GM12891 (cell line): Measurements from ENCODE around the gene SPARCL1.

Experiments used
- DNase-seq: peaks from one replicate; pipeline ENCODE4 v3.0.0; 2011; ENCODE audit warnings: low spot score; ENCODE audit not compliant: insufficient read length
- FAIRE-seq: peaks from 2 replicates; lab custom pipeline; 2011; peaks lifted over from hg19 to GRCh38; lab: Jason Lieb, UNC
- PAX5 ChIP-seq: IDR thresholded peaks from 2 replicates; pipeline ENCODE4 v1.6.1; 2011; ENCODE audit warnings: low read length, moderate library complexity, mild to moderate bottlenecking; ENCODE audit not compliant: insufficient read depth, severe bottlenecking
- POLR2A ChIP-seq: IDR thresholded peaks from 2 replicates; pipeline ENCODE4 v1.6.1; 2011; ENCODE audit warnings: low read depth, low read length, control low read depth
- POLR2AphosphoS5 ChIP-seq: IDR thresholded peaks from 2 replicates; pipeline ENCODE4 v1.6.1; 2011; ENCODE audit warnings: low read depth, low read length, control low read depth
- POU2F2 ChIP-seq: IDR thresholded peaks from 2 replicates; pipeline ENCODE4 v1.6.1; 2011; ENCODE audit warnings: low read depth, mild to moderate bottlenecking, control low read depth, low read length, moderate library complexity
- SPI1 ChIP-seq: IDR thresholded peaks from 2 replicates; pipeline ENCODE4 v1.6.1; 2011; ENCODE audit warnings: low read depth, low read length, control low read depth
- TAF1 ChIP-seq: IDR thresholded peaks from 2 replicates; pipeline ENCODE4 v1.6.1; 2011; ENCODE audit warnings: low read depth, low read length, control low read depth

SPARCL1 gene

DNA sequence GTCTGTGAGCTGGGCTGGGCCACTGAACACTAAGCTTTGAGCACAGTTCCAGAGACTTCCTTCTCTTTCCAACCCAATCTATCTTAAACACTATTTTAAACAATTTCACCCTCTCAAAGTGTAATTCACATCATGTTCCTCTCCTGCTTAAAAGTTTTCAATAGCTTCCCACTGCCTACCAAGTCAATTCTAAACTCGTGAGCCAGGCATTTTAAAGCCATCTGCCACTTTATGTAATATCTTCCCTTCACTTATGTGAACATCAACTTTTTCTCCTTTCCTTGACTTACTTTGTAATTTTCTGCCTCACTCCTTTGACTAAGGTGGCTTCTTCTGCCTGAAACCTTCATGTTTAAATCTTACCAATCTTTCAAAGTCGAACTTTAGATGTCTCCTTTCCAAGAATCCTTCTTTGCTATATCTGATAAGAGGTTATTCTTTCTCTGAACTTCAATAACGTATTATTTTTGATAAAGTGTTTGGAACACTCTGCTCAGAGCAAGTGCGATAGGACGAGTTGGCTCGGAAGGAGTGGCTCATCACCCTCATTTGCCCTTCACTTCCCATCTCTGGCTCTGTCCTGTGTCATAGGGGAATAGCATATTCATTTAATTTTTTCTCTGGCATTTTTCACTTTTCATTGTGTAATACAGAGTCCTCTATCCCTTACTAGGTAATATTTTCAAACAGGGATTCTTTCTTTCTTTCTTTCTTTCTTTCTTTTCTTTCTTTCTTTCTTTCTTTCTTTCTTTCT lies 13.0 kb upstream of the SPARCL1 start:
- FAIRE-seq (no peak), DNase-seq (no peak)

DNA sequence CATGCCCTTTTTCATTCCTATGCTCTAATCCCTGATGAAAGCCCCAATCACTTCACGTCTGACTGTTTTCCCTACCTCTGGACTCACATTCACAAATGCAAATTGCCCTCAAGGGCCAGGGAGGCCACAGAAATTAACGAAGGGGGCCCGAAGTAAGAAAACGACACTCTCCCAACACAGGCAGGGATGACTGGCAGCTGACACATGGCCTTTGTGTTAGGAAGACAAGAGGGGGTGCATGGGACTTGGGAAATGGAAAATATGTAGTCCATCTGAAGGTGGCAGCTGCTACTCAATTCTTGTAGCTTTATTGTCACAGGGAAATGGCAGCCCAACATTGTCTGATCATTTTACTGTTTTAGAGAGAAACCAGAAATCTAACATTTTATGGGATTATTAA lies 12.3 kb upstream of the SPARCL1 start:
- TF ChIP-seq PAX5 (no peak), POLR2A (no peak), POU2F2 (no peak), POLR2AphosphoS5 (no peak)
- DNase-seq: no peak
- FAIRE-seq: no peak

More for the DNA sequence above, 13.0 kb upstream of the SPARCL1 start:
- TF ChIP-seq POLR2A (no peak), TAF1 (no peak), POLR2AphosphoS5 (no peak), SPI1 (no peak), PAX5 (no peak), POU2F2 (no peak)

DNA sequence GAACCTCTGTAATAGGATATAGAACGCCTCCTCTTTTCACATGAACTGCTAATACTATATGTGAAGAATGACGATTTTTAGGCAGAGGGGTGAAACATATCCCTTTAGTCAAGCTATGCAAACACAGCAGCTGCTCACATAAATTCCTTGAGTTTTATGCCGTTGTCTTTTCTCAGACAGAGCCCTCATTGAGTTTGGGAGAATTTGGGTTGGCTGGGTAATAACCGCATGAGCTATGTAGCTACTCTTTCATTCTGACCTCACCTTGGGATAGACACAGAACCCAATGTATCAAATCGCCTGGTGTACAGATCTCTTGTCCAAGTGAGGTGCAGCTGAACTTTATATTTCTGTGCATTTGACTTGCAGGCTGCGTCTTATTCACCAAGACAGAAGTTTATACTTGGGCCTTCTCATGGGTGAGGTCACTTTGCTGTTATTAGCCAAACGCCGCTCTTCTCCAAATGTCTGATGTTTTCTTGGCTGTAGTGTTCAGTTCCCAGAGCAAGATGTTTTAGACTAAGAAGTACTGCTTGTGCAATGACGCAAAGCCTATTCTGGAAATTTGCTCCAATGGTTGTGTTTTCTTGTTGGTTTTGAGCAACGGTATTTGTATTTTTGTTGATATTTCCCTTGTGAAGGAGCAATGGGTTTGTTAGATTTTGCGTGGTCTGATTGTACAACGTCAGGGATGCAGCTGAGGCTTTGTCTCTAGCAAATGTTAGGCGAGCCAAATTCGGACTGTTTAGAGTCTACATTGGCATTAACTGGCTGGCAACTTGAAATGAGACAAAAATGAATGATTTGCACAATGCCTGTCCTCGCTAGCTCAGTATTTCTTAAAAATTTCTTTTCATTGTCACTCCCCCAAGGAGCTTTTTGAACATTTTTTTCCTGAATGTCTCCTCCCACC lies 11.2 kb upstream of the SPARCL1 start:
- TF ChIP-seq PAX5 (no peak), POU2F2 (no peak), TAF1 (no peak), POLR2A (no peak)
- FAIRE-seq (no peak), DNase-seq (no peak)

DNA sequence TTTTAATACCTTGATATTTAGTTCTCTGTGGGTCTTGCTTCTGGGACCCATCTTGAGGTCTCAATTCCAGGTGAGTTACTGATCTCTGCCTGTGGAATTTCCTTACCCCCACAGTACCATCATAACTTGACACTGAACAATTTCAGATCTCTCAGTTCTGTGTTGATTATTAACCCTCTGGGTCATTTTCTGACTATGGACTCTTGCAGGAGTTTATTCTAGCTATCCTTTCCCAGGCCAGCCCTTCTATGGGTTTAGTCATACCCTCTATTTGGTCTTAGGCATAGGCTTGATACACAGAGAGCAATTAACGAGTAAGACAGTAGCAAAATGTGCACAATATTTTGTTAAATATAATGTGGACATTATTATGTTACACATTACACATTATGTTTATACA lies 3.7 kb upstream of the SPARCL1 start:
- FAIRE-seq: no peak
- TF ChIP-seq PAX5 (no peak), TAF1 (no peak), POU2F2 (no peak), SPI1 (no peak), POLR2AphosphoS5 (no peak), POLR2A (no peak)
- DNase-seq: no peak

DNA sequence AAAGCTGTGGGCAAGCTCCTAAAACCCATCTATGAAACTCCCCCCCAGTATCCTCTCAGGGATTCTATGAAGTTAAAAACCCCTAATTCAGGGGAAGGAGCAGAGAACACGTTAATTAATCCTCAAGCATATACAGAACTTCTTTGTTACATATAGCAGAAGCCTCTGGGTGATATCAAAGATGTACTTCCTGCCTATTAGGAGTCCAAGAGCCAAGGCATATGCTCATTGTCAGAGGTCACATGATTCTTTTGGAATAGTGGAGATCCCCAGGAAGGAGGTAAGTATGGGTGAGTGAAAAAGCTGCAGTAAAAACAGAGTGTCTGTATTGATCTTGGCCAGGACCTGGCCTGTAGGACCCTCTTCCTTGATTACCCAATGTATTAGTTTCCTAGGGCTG lies 2.9 kb upstream of the SPARCL1 start:
- DNase-seq (no peak), FAIRE-seq (no peak)
- TF ChIP-seq POLR2A (no peak), POLR2AphosphoS5 (no peak), SPI1 (no peak), POU2F2 (no peak), TAF1 (no peak)

DNA sequence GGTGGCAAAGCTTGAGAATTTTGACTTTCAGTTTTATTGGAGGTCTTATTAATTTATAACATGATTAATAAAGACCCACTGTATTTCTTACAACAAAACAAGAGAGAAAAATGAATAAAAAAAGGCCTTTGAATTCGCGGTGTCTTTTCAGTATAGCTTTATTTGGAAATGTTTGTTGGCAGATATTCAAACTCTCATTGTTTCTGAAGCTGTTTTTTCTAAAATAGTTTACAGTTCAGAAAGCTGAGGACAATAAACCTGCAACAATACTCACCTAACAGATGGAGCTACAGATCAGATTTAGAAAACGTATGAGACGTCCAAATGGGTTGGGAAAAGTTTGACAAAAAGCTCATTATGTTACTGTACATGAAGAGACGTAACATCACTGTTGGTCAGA lies 2.4 kb upstream of the SPARCL1 start:
- FAIRE-seq: no peak
- no peak for DNase-seq
- TF ChIP-seq POLR2AphosphoS5 (no peak), TAF1 (no peak), POLR2A (no peak), PAX5 (no peak)

DNA sequence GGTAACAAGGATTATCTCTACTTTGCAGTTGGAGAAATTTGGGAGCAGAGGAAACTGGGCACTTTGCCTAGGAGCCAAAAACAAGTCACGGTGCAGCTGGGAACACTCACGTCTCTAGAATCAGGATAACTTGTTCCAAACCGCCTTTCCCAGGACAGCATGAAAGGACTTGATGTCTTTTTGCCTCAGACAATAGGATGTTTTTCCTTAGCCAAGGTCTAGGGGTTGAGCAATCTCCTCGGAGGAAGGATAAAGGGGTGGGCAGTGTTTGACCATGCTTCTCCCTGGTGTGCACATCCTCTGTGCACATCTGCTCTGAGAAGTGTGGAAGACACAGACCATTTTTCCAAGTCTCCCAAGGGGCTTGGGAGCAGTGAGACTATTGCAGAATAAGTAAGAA lies 1.7 kb upstream of the SPARCL1 start:
- DNase-seq (no peak), FAIRE-seq (no peak)
- no peak for TF ChIP-seq POLR2AphosphoS5
- no peak for TF ChIP-seq TAF1
- TF ChIP-seq POU2F2: no peak
- no peak for TF ChIP-seq SPI1
- no peak for TF ChIP-seq PAX5
- TF ChIP-seq POLR2A: no peak

DNA sequence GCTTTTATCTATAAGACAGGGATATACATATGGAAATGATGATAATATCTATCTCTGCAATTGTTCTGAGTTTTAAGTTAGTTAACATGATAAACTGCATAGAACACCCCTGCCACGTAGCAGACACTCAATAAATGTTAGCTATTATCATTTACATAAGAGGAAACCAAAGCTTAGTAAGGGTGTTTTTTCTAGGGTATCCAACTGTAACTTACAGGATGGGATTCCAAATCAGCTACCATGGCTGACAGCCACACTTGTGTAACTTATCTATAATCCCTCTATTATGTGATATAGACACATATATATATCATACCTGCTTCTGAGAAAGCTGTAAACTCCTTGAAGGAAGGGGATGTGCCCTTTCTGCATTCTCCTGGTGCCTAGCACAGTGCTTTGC lies 1.1 kb upstream of the SPARCL1 start:
- TF ChIP-seq POLR2A (no peak), POU2F2 (no peak)
- DNase-seq (no peak), FAIRE-seq (no peak)

DNA sequence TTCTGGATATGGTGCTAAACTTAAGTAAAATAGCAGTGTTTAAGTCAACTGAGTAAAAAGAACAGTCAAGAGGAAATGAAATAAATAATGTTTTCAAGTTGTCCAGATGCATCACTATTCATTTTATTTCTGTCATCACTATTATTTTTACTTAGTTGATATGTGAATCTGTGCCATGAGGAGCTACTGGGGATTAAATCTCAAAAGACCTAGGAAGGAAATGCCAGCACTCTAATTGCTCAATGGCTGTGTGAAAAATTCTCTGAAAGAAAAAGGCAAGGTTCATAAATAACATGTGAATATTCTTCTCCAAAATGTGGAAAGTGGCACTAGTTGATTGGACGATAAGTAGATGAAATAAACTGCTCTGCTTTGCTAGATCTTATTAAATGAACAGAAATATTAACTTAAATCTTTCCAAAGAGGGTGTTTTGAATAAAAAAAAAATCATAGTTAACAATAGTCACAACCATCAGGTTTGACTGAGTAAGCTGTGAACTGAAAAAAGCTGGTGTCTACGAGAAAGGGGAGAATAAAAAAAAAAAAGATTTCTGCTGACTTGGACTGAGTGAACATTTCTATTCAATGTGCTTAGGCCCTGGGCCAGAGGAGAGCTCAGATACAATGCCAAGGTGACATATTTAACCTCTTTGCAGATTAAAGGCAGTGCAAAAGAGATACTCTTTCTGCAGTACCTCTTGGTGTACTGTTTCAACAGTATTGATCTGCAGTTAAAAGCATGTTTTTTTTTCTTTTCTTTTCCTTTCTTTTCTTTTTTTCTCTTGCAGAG lies 1.6 kb downstream of the SPARCL1 start:
- TF ChIP-seq POLR2AphosphoS5 (no peak), POU2F2 (no peak), TAF1 (no peak), SPI1 (no peak), POLR2A (no peak), PAX5 (no peak)
- FAIRE-seq: no peak
- DNase-seq: no peak
